Adrenal gland (tissue), 12 donors: ENCODE results near the gene METTL8. TPM values are rescaled to one million over a fixed set of nuclear protein-coding genes. Genes with fewer than 3 reads are reported as not detected.

Experiments
- DNase-seq, 7 donors: peaks; one replicate each; pipeline ENCODE4 v3.0.0-alpha.2; 2019 to 2020
- H3K27ac ChIP-seq, 5 donors: fragments of 200-600 bp; sonication (generic) in 4 of 5; 1 replicate in 3 of 5; 2 replicates in 2 of 5; pipeline versions ENCODE4 v1.5.1 to v1.8.0; 2016 to 2020; ENCODE audit warnings: mild to moderate bottlenecking in 1 of 5
- H3K27me3 ChIP-seq: fragments of 200-600 bp; 2 replicates; pipeline ENCODE4 v1.8.0; 2021
- H3K36me3 ChIP-seq, 2 donors: fragments of 200-600 bp; replicated peaks in 1 of 2; 1 replicate in 1 of 2; 2 replicates in 1 of 2; pipeline versions ENCODE4 v1.5.1 to v1.8.0; 2018 to 2022
- H3K4me1 ChIP-seq, 2 donors: fragments of 200-600 bp; replicated peaks in 1 of 2; 1 replicate in 1 of 2; 2 replicates in 1 of 2; pipeline versions ENCODE4 v1.5.1 to v1.8.0; 2018 to 2021
- H3K4me3 ChIP-seq, 4 donors: fragments of 200-600 bp; sonication (generic) in 3 of 4; one replicate each; pipeline ENCODE4 v1.5.1; 2016 to 2018
- H3K9me3 ChIP-seq, 3 donors: fragments of 200-600 bp; sonication (generic) in 1 of 3; replicated peaks in 1 of 3; 1 replicate in 2 of 3; 2 replicates in 1 of 3; pipeline versions ENCODE4 v1.5.1 to v1.8.0; 2016 to 2021
- CTCF ChIP-seq, 6 experiments: fragments of 450-650 bp in 4 of 6; fragments of 200-600 bp in 2 of 6; sonication (generic) in 1 of 6; IDR thresholded peaks; 1 replicate in 5 of 6; 2 replicates in 1 of 6; pipeline versions ENCODE4 v1.5.1 to v1.8.0; 2016 to 2021; ENCODE audit warnings: antibody characterized with exemption in 6 of 6, mild to moderate bottlenecking in 2 of 6, moderate library complexity in 1 of 6
- POLR2A ChIP-seq, 2 donors: fragments of 450-650 bp; IDR thresholded peaks; one replicate each; pipeline ENCODE4 v1.6.1; 2017; ENCODE audit warnings: antibody characterized with exemption in 2 of 2, mild to moderate bottlenecking in 2 of 2, moderate library complexity in 1 of 2
- WGBS, 4 donors: extraction: QIAGEN DNeasy Blood & Tissue Kit in 2 of 4; methylation state at CpG; one replicate each; pipeline versions ENCODE4 v1.1.5 to v1.1.7; 2013 to 2017; 5-methylcytosine and 5-hydroxymethylcytosine counted together
- intact Hi-C, 2 donors: fragments of 100-400 bp; cut with DNase I; formaldehyde crosslinking; loops; one replicate each; pipeline versions ENCODE4 v1.14.1 to v1.15.0; 2022 to 2023
- polyA plus RNA-seq, 3 donors: library from polyadenylated mRNA; stranded (reverse); fragments of 200-250 nt in 2 of 3; fragments of 350-450 nt in 1 of 3; fragmentation: Illumina TruSeq in 1 of 3; extraction: RNeasy Lipid Tissue Mini Kit (QIAGEN cat#74804) in 1 of 3; gene quantifications; one replicate each; pipeline ENCODE4 v1.2.3, GENCODE V29; 2013 to 2014
- total RNA-seq, 9 donors: library from RNA; depleted of rRNA in 4 of 9; stranded (reverse); fragments of >200 nt in 4 of 9; fragments of 120-200 nt in 1 of 9; fragmentation: NEBNext Ultra II Directional in 1 of 9; extraction: Animal tissue kit (Norgen Biotek cat#: 25700) in 1 of 9; gene quantifications; one replicate each; pipeline versions ENCODE4 v1.1.0 to v1.2.4, GENCODE V29; 2013 to 2023
- donor health status: healthy with polysubstance abuse.
- donor health status: Bipolar disorder and iron deficiency.
- donor health status: DM: yes; HTN: yes; CAD: no.
- donor health status: DM: no; HTN: no; CAD: no.
- donor health status: DM: no; HTN: no; CAD: no.
- donor health status: DM: yes; HTN: yes; CAD: no.

METTL8 gene
- total and polyA plus RNA-seq, 12 donors = 3.3 to 37.5 (median 19.7) TPM

- intact Hi-C loops = no loop called here
- 79 to 97% (median 88%) methylated on average over 1 of the region's 1 CpG for WGBS, 4 donors
- no peaks in the 10 kb centered on the region for H3K9me3 ChIP-seq
- no peak for TF ChIP-seq CTCF (IDR thresholded peaks at IDR 0.05)
- no peak for TF ChIP-seq POLR2A (IDR thresholded peaks at IDR 0.05)
- H3K27ac ChIP-seq = no peak overlapping the region
- H3K36me3 ChIP-seq = no peaks in the 10 kb centered on the region
- no peak overlapping the region for H3K4me3 ChIP-seq
- no peaks in the 10 kb centered on the region for H3K27me3 ChIP-seq
- H3K4me1 ChIP-seq = peaks cover 5 to 7% of the 10 kb centered on the region in 2 donors
- no peak for DNase-seq
These were observed 26.1 kb downstream of the METTL8 start for GRCh38 chr2:171407676-171408044.

GRCh38 chr2:171407030-171407675, 26.6 kb downstream of the METTL8 start:
- no peaks in the 10 kb centered on the region for H3K9me3 ChIP-seq

GRCh38 chr2:171406044-171406443, 27.7 kb downstream of the METTL8 start:
- no peak overlapping the region for H3K27ac ChIP-seq
- intact Hi-C loops = no loop called here
- 85 to 90% (median 88%) methylated on average over 1 of the region's 1 CpG for WGBS, 4 donors

More at GRCh38 chr2:171407030-171407675, 26.6 kb downstream of the METTL8 start:
- peaks cover 5 to 7% of the 10 kb centered on the region in 2 donors for H3K4me1 ChIP-seq
- no peaks in the 10 kb centered on the region for H3K27me3 ChIP-seq
- whole genome bisulfite sequencing, 4 donors = 82 to 93% (median 90%) methylated on average over 4 of the region's 4 CpGs
- DNase-seq = no peak
- TF ChIP-seq CTCF (IDR thresholded peaks at IDR 0.05) = no peak
- TF ChIP-seq POLR2A (IDR thresholded peaks at IDR 0.05) = no peak
- no peak overlapping the region for H3K4me3 ChIP-seq
- H3K27ac ChIP-seq = no peak overlapping the region
- no peaks in the 10 kb centered on the region for H3K36me3 ChIP-seq
- intact Hi-C loops = no loop called here

GRCh38 chr2:171405546-171405945, 28.2 kb downstream of the METTL8 start:
- H3K4me1 ChIP-seq = peaks cover 5 to 7% of the 10 kb centered on the region in 2 donors
- no peaks in the 10 kb centered on the region for H3K27me3 ChIP-seq
- H3K36me3 ChIP-seq = no peaks in the 10 kb centered on the region
- H3K27ac ChIP-seq = no peak overlapping the region
- no peak for DNase-seq
- TF ChIP-seq CTCF (IDR thresholded peaks at IDR 0.05) (no peak), POLR2A (IDR thresholded peaks at IDR 0.05) (no peak)
- intact Hi-C loops = no loop called here
- H3K9me3 ChIP-seq = no peaks in the 10 kb centered on the region
- H3K4me3 ChIP-seq = no peak overlapping the region
- 93 to 100% (median 96%) methylated on average over 1 of the region's 1 CpG for WGBS, 4 donors

More at GRCh38 chr2:171406044-171406443, 27.7 kb downstream of the METTL8 start:
- Histone ChIP-seq H3K4me3 (no peak overlapping the region), H3K27me3 (no peaks in the 10 kb centered on the region), H3K9me3 (no peaks in the 10 kb centered on the region), H3K4me1 (peaks cover 5 to 7% of the 10 kb centered on the region in 2 donors), H3K36me3 (no peaks in the 10 kb centered on the region)
- DNase-seq = no peak
- TF ChIP-seq CTCF (IDR thresholded peaks at IDR 0.05) (no peak), POLR2A (IDR thresholded peaks at IDR 0.05) (no peak)
